Measurements from ENCODE around the gene MIB2.

DNA sequence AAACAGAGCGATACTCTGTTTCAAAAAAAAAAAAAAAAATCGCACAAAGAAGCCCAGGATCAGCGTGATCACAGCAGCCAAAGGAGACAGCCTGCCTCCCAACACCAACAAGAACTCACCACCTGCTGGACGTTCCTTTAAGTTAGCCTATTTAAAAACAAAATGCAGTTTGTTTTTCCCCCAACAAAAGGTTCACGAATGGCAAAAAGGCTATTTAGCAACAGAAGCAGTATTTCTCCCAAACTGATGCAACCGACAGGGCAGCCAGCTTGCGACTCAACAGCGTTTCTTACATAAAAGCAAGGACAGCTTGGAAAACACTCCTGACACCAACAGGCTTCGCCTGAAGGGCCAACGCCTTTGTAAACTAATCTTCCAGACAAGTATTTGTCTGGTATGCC lies 47.4 kb upstream of the MIB2 start:
- TF ChIP-seq POLR2A (IDR thresholded peaks at IDR 0.05; ENCODE audit: low read depth, low read length) (no peak), POLR2AphosphoS5 (IDR thresholded peaks at IDR 0.05; ENCODE audit: low read depth, low read length) (no peak)

All from GM12892 (cell line).